Body of pancreas (tissue), 4 donors: Measurements from ENCODE around the gene NPTN. TPM values are rescaled to one million over a fixed set of nuclear protein-coding genes. Genes with fewer than 3 reads are reported as not detected.

Experiments
- ATAC-seq: fragments of 150-250 bp; one replicate; pipeline ENCODE4 v1.9.1; 2016
- DNase-seq, 4 donors: peaks; one replicate each; pipeline ENCODE4 v3.0.0-alpha.2; 2019
- H3K27ac ChIP-seq, 4 donors: fragments of 200-600 bp; sonication (generic); 1 replicate in 3 of 4; 2 replicates in 1 of 4; pipeline versions ENCODE4 v1.5.1 to v1.6.1; 2016 to 2019; ENCODE audit warnings: mild to moderate bottlenecking in 1 of 4, mixed read lengths in 1 of 4, moderate library complexity in 1 of 4
- H3K27me3 ChIP-seq, 2 donors: fragments of 200-600 bp; sonication (generic); one replicate each; pipeline ENCODE4 v1.6.0; 2016; ENCODE audit warnings: mild to moderate bottlenecking in 1 of 2
- H3K36me3 ChIP-seq, 2 donors: fragments of 200-600 bp; sonication (generic); replicated peaks in 1 of 2; 2 replicates each; pipeline ENCODE4 v1.5.1; 2016; ENCODE audit warnings: low read depth in 2 of 2; ENCODE audit not compliant: insufficient read depth in 1 of 2
- H3K4me1 ChIP-seq: fragments of 200-600 bp; sonication (generic); one replicate; pipeline ENCODE4 v1.6.0; 2016
- H3K4me3 ChIP-seq, 2 donors: fragments of 200-600 bp; sonication (generic); 1 replicate in 1 of 2; 2 replicates in 1 of 2; pipeline ENCODE4 v1.5.1; 2016 to 2019
- H3K9me3 ChIP-seq, 3 donors: fragments of 200-600 bp; sonication (generic); 1 replicate in 2 of 3; 2 replicates in 1 of 3; pipeline ENCODE4 v1.5.1; 2016
- POLR2A ChIP-seq, 3 donors: fragments of 450-650 bp; IDR thresholded peaks; one replicate each; pipeline ENCODE4 v1.6.1; 2016; ENCODE audit warnings: antibody characterized with exemption in 3 of 3, mild to moderate bottlenecking in 2 of 3
- WGBS, 2 donors: methylation state at CpG; one replicate each; pipeline ENCODE4 v1.1.5; 2017; 5-methylcytosine and 5-hydroxymethylcytosine counted together
- intact Hi-C: fragments of 100-400 bp; cut with DNase I; formaldehyde crosslinking; loops from one replicate; pipeline ENCODE4 v1.15.1; 2023
- total RNA-seq, 2 donors: library from RNA; depleted of rRNA; stranded (reverse); fragments of >200 nt; gene quantifications; one replicate each; pipeline ENCODE4 v1.1.0, GENCODE V29; 2016
- TF ChIP-seq, protein P1 (sequence below), 7 experiments: fragments of 450-650 bp in 4 of 7; fragments of 200-600 bp in 3 of 7; sonication (generic) in 3 of 7; IDR thresholded peaks; one replicate each; pipeline ENCODE4 v1.5.1; 2016 to 2019; ENCODE audit warnings: antibody characterized with exemption in 7 of 7

Gene NPTN
- total RNA-seq, 2 donors from 2014 or later: 34.2 to 39.9 TPM

DNA sequence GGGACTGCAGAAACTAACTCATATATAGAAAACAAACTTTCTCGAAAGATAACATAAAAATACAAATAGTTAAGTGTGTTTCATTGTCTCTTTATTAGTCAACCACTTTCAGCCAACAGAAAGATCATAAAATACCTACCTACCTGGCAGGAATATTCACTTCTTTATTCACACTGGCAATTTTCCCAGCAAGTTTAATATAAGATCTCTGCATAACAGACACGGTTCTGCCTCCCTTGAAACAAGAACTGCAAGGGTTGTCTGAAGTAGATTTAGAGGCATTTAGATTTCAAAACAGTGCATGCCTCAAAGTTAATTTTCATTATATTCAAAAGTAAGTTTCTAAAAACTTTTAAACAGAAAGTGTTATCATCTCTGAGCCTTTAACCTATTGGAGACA lies 7.1 kb downstream of the NPTN start:
- H3K27me3 ChIP-seq: no peaks in the 10 kb centered on the region
- H3K36me3 ChIP-seq: no peaks in the 10 kb centered on the region
- H3K9me3 ChIP-seq: no peaks in the 10 kb centered on the region
- intact Hi-C loops: no loop called here
- peaks cover 95% of the 10 kb centered on the region for H3K4me1 ChIP-seq
- H3K27ac ChIP-seq: peak overlapping the region in 2 of 4 donors; percentile 6 to 8
- no peak overlapping the region for H3K4me3 ChIP-seq
- DNase-seq (no peak), ATAC-seq (no peak)
- TF ChIP-seq, protein P1, sequence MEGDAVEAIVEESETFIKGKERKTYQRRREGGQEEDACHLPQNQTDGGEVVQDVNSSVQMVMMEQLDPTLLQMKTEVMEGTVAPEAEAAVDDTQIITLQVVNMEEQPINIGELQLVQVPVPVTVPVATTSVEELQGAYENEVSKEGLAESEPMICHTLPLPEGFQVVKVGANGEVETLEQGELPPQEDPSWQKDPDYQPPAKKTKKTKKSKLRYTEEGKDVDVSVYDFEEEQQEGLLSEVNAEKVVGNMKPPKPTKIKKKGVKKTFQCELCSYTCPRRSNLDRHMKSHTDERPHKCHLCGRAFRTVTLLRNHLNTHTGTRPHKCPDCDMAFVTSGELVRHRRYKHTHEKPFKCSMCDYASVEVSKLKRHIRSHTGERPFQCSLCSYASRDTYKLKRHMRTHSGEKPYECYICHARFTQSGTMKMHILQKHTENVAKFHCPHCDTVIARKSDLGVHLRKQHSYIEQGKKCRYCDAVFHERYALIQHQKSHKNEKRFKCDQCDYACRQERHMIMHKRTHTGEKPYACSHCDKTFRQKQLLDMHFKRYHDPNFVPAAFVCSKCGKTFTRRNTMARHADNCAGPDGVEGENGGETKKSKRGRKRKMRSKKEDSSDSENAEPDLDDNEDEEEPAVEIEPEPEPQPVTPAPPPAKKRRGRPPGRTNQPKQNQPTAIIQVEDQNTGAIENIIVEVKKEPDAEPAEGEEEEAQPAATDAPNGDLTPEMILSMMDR (IDR thresholded peaks at IDR 0.05): no peak
- no peak for TF ChIP-seq POLR2A (IDR thresholded peaks at IDR 0.05)
- whole genome bisulfite sequencing, 2 donors: 11 to 18% methylated on average over 2 of the region's 2 CpGs

DNA sequence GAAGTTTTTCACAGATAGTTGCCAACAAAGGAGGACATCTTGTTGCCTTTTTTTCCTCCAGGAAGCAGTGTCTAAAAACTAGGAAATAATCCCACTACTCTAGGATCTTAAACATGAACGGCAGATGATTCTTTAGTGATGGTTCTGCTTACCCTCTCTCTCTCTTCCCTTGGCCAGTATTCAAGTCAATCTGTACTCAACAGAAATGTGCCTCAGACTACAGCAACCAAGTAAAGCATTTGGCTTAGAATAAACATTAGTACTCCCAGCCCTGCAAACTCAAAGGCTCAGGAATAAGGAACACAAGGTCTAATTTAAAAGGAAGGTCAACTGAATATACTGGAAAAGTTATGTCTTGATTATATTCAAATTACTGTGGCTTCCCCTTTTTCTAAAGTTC lies 8.7 kb downstream of the NPTN start:
- DNase-seq (no peak), ATAC-seq (no peak)
- Histone ChIP-seq H3K4me3 (no peak overlapping the region), H3K27me3 (no peaks in the 10 kb centered on the region), H3K9me3 (no peaks in the 10 kb centered on the region), H3K27ac (peak overlapping the region in 1 of 4 donors; percentile 14), H3K36me3 (no peaks in the 10 kb centered on the region), H3K4me1 (peaks cover 94% of the 10 kb centered on the region)
- intact Hi-C loops: no loop called here
- WGBS, 2 donors: 22 to 37% methylated on average over 1 of the region's 1 CpG
- TF ChIP-seq POLR2A (IDR thresholded peaks at IDR 0.05): no peak
- TF ChIP-seq, protein P1 (IDR thresholded peaks at IDR 0.05): no peak

DNA sequence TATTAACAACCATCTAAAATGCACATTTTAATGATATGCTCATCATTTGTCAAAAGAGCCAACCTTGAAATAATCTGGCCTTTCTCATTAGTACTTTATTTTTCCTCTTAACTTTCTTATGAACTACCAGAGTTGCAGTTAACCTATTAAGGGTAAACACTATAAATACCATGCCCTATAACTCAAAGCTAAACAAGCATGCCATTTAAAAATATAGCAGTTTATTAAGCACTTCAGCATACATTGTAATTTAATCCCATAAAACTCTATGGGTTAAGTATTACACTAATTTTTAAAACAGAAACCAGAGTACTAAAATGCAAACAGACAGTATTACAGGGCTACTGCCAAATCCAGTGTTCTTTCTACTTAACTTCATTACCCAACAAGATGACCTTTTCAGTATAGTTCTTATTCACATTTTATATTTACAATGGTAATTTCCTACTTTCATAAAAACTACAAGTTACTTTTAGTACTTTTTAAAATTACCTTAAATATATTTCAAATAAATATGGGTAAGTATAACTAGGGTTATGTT lies 11.8 kb downstream of the NPTN start:
- H3K27ac ChIP-seq: no peak overlapping the region
- no peaks in the 10 kb centered on the region for H3K27me3 ChIP-seq
- no peak for ATAC-seq
- no peaks in the 10 kb centered on the region for H3K9me3 ChIP-seq
- peaks cover 65% of the 10 kb centered on the region for H3K4me1 ChIP-seq
- TF ChIP-seq POLR2A (IDR thresholded peaks at IDR 0.05): no peak
- TF ChIP-seq, protein P1 (IDR thresholded peaks at IDR 0.05): no peak
- H3K4me3 ChIP-seq: no peak overlapping the region
- H3K36me3 ChIP-seq: no peaks in the 10 kb centered on the region
- intact Hi-C loops: no loop called here
- DNase-seq: no peak

DNA sequence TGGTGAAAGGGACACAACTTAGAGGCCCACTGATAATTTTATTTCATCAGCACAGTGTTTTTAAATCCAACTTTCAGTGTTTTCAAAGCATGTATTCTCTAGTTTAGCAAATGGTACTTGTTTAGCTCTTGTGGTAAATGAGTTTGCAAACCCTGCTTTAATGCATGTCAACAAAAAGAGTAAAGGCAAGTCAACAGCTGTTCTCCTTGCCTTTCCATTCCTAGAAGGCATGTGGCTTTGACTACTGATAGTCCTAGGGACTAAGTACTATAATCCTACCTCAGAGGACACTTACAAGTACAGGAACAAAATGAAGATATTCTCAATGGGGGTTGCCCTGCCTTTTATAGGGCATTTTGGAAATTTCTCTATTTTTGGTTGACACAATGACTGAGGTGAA lies 13.1 kb downstream of the NPTN start:
- ATAC-seq (no peak), DNase-seq (no peak)
- Histone ChIP-seq H3K4me3 (no peak overlapping the region), H3K27ac (no peak overlapping the region), H3K9me3 (no peaks in the 10 kb centered on the region), H3K27me3 (no peaks in the 10 kb centered on the region), H3K4me1 (peaks cover 52% of the 10 kb centered on the region), H3K36me3 (no peaks in the 10 kb centered on the region)
- TF ChIP-seq, protein P1 (IDR thresholded peaks at IDR 0.05): no peak
- no peak for TF ChIP-seq POLR2A (IDR thresholded peaks at IDR 0.05)
- intact Hi-C loops: no loop called here

DNA sequence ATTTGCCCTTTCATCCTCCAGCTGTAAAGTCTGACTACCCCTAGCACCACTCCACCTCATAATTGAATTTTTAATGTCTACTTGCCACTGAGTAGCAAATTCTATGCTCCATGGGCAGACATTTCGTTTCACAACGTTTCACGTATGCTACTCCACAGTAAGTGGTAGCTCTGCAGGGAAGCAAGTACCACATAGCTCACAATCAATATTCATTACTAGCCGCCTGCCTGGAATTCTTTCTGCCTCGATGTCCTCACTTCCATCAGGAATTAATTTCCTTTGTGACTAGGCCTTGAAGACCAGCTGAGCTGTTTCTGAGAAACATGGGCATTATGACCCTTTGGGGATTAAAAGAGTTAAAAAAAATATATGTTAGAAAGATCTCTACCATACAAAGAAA lies 15.3 kb downstream of the NPTN start:
- H3K9me3 ChIP-seq: no peaks in the 10 kb centered on the region
- DNase-seq: no peak
- H3K27me3 ChIP-seq: no peaks in the 10 kb centered on the region
- 76 to 80% methylated on average over 5 of the region's 5 CpGs for WGBS, 2 donors
- H3K27ac ChIP-seq: no peak overlapping the region
- peaks cover 31% of the 10 kb centered on the region for H3K4me1 ChIP-seq
- no peak for TF ChIP-seq POLR2A (IDR thresholded peaks at IDR 0.05)
- TF ChIP-seq, protein P1 (IDR thresholded peaks at IDR 0.05): no peak
- no peaks in the 10 kb centered on the region for H3K36me3 ChIP-seq
- no peak for ATAC-seq
- intact Hi-C loops: no loop called here
- no peak overlapping the region for H3K4me3 ChIP-seq
